AG08395 (cell line): ENCODE results near the gene WNT11.

Experiments used
- DNase-seq: peaks from one replicate; pipeline ENCODE4 v3.0.0; 2012; ENCODE audit warnings: mixed read lengths, low spot score

Gene WNT11

GRCh38 chr11:76153571-76153923 is 52.8 kb downstream of the WNT11 start:
- peak; percentile 90 for DNase-seq

GRCh38 chr11:76152741-76153570 is 53.3 kb downstream of the WNT11 start:
- no peak for DNase-seq

GRCh38 chr11:76152086-76152681 is 54.1 kb downstream of the WNT11 start:
- DNase-seq, result peak; percentile 75

- DNase-seq, result no peak
Observed at GRCh38 chr11:76151556-76152085, 54.7 kb downstream of the WNT11 start.

GRCh38 chr11:76150141-76150540 is 56.2 kb downstream of the WNT11 start:
- no peak for DNase-seq

GRCh38 chr11:76149713-76150112 is 56.6 kb downstream of the WNT11 start:
- no peak for DNase-seq

GRCh38 chr11:76148941-76149613 is 57.2 kb downstream of the WNT11 start:
- DNase-seq, result no peak

GRCh38 chr11:76148231-76148630 is 58.1 kb downstream of the WNT11 start:
- no peak for DNase-seq

- DNase-seq, result no peak
Observed at GRCh38 chr11:76147106-76147740, 59.1 kb downstream of the WNT11 start.

GRCh38 chr11:76143274-76143673 is 63.0 kb downstream of the WNT11 start:
- no peak for DNase-seq

GRCh38 chr11:76141901-76142588 is 64.3 kb downstream of the WNT11 start:
- no peak for DNase-seq

GRCh38 chr11:76140912-76141574 is 65.3 kb downstream of the WNT11 start:
- DNase-seq, result no peak

- DNase-seq, result no peak
Observed at GRCh38 chr11:76139314-76139713, 67.0 kb downstream of the WNT11 start.
